ENCODE results near the gene NBAS. TPM values are rescaled to one million over a fixed set of nuclear protein-coding genes. Genes with fewer than 3 reads are reported as not detected.
A peak's percentile ranks its signal among the peaks of the same experiment; 100 is the strongest.

The NBAS gene
- total and polyA plus RNA-seq, 9 of the 15 experiments (the other 6 are each of a cell fraction or from before 2014, with no cell fraction given): 15.3 to 94.4 (median 69.9) TPM

DNA sequence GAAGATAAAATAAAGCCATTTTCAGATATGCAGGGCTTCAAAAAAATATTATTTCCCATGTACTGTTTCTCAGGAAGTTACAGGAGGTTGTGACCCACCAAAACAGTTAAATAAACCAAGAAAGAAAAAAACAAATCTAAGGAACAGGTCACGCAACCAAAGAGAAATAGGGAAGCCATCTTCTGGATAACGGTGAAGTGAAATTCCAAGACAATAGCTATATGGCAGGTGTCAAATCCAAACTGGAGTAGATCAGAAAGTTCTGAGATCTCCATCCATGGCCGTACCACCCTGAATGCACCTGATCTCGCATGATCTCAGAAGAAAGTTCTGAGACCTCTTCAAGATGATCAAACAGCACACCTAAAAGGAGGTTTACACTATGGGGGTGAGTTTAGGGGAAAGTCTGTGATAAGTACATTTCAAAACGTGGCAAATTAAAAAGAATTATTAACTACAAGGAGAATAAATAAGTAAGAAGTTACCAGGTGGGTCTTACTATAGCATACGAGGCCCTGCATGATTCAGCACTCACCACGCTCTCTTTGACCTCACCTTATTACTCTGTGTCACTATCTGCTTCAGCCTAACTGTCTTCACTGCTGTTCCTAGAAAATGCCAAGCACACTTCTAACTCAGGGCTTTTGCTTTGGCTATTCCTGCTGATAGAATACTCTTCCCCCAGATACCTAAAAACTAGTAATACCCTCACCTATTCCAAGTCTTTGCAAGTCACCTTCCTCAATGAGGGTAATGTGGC is 29.9 kb downstream of the NBAS start (continued):
- TF ChIP-seq, protein P1, sequence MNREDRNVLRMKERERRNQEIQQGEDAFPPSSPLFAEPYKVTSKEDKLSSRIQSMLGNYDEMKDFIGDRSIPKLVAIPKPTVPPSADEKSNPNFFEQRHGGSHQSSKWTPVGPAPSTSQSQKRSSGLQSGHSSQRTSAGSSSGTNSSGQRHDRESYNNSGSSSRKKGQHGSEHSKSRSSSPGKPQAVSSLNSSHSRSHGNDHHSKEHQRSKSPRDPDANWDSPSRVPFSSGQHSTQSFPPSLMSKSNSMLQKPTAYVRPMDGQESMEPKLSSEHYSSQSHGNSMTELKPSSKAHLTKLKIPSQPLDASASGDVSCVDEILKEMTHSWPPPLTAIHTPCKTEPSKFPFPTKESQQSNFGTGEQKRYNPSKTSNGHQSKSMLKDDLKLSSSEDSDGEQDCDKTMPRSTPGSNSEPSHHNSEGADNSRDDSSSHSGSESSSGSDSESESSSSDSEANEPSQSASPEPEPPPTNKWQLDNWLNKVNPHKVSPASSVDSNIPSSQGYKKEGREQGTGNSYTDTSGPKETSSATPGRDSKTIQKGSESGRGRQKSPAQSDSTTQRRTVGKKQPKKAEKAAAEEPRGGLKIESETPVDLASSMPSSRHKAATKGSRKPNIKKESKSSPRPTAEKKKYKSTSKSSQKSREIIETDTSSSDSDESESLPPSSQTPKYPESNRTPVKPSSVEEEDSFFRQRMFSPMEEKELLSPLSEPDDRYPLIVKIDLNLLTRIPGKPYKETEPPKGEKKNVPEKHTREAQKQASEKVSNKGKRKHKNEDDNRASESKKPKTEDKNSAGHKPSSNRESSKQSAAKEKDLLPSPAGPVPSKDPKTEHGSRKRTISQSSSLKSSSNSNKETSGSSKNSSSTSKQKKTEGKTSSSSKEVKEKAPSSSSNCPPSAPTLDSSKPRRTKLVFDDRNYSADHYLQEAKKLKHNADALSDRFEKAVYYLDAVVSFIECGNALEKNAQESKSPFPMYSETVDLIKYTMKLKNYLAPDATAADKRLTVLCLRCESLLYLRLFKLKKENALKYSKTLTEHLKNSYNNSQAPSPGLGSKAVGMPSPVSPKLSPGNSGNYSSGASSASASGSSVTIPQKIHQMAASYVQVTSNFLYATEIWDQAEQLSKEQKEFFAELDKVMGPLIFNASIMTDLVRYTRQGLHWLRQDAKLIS (CRISPR knock-in tag; IDR thresholded peaks at IDR 0.05): no peak
- TF ChIP-seq ZNF347 (CRISPR knock-in tag; IDR thresholded peaks at IDR 0.05; ENCODE audit: low read depth): no peak
- no peak for TF ChIP-seq ZNF263 (CRISPR knock-in tag; IDR thresholded peaks at IDR 0.05; ENCODE audit: borderline replicate concordance)
- TF ChIP-seq DPF2 (IDR thresholded peaks at IDR 0.05): peak; percentile 44; the same call in 1 of the 2 replicates
- peak in 1 of 2 experiments; percentile 17; a peak in 1 of 3 replicates for TF ChIP-seq CBX3 (IDR thresholded peaks at IDR 0.05; ENCODE audit: borderline replicate concordance in 1 of 2, low read length in 2 of 2)
- TF ChIP-seq ESRRA (IDR thresholded peaks at IDR 0.05; ENCODE audit: borderline replicate concordance, low read depth): no peak
- no peak for TF ChIP-seq SUPT5H (IDR thresholded peaks at IDR 0.05)
- TF ChIP-seq U2AF2 (optimal IDR thresholded peaks at IDR 0.05; ENCODE audit: low read depth, low read length): no peak
- TF ChIP-seq BRD9 (IDR thresholded peaks at IDR 0.05; ENCODE audit: low read depth, partially characterized antibody): no peak
- TF ChIP-seq SOX6 (IDR thresholded peaks at IDR 0.05): 0 out of 2 replicates have a peak, but pooled peaks have one; percentile 11
- no peak for TF ChIP-seq ZNF583 (CRISPR knock-in tag; IDR thresholded peaks at IDR 0.05)
- TF ChIP-seq, protein P2, sequence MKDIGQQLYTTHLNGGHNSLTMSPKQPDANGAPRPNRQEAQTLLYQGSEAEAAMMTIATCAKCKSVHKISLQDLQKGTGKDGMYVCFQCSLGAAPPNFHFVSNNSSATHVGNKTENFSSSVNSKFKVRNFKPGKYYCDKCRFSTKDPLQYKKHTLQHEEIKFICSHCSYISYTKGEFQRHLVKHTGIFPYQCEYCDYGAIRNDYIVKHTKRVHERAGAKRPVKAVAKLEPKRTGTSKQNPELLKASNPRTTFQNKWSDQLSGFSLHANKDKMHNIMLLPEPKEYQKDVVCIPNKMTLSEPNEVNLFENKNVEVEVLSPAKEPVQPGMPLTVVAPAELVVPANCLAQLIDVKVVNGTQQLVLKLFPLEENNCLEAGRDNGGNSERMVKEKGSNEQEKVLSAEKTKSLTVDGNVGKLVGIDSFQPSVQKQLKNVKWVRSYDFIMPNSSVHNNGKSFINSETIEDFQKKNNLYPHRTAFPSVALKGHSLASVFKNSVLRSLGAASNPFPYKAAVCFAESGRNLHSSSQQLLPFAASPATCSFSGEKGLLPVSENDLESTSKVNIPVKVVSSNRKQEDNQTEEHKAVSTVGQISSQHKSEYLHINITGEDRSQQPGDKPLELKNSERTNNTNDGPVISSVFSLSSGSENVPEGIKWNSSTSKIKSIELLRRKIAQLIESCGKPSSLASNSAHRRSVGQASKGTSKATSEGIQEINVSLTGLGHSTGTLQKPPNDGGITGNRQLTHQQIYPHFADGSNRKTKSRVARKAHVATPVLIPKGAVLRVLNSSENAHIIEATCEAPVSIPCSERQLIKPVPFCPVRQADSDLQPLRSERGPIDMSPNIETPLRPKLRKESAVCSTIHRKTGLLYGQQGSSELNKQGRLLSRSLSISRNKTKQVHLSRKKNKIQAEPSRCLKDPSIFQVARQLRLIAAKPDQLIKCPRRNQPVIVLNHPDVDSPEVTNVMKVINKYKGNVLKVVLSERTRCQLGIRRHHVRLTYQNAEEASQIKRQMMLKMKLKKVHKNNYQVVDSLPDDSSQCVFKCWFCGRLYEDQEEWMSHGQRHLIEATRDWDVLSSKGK (CRISPR knock-in tag; IDR thresholded peaks at IDR 0.05): no peak
- no peak for TF ChIP-seq POLR3G (IDR thresholded peaks at IDR 0.05; ENCODE audit: extremely low read depth, insufficient read length, insufficient replicate concordance)
- no peak for TF ChIP-seq MAZ (CRISPR knock-in tag; conservative IDR thresholded peaks at IDR 0.05 in 1 of 2, IDR thresholded peaks at IDR 0.05 in 1 of 2)
- TF ChIP-seq EP300 (IDR thresholded peaks at IDR 0.05; ENCODE audit: low read length): peak; percentile 49; the same call in 1 of the 2 replicates
- TF ChIP-seq MEIS2 (IDR thresholded peaks at IDR 0.05; ENCODE audit: partially characterized antibody): peak; percentile 18
- TF ChIP-seq, protein P3, sequence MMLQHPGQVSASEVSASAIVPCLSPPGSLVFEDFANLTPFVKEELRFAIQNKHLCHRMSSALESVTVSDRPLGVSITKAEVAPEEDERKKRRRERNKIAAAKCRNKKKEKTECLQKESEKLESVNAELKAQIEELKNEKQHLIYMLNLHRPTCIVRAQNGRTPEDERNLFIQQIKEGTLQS (IDR thresholded peaks at IDR 0.05): no peak
- TF ChIP-seq, protein P3 (CRISPR knock-in tag; conservative IDR thresholded peaks at IDR 0.05): no peak

Data from K562 (cell line).